Stimulated activated CD8-positive, alpha-beta memory T cell treated with anti-CD3 and anti-CD28 coated beads, Interleukin-12 subunit alpha, Interleukin-12 subunit beta, amount 100 ng/mL, for 24 hours (primary cell): ENCODE data around the gene PPP6R1.

Source experiments
- DNase-seq: peaks from one replicate; pipeline ENCODE4 v3.0.0-alpha.2; 2020; ENCODE audit errors: extremely low read depth

Gene PPP6R1

GRCh38 chr19:55258828-55259539, at the start of gene PPP6R1:
Gene PPP6R1, minus strand, starts transcription at chr19:55259017. Its CDS starts 11,914 bp downstream, at chr19:55247103.
- DNase-seq: peak; percentile 93

DNA sequence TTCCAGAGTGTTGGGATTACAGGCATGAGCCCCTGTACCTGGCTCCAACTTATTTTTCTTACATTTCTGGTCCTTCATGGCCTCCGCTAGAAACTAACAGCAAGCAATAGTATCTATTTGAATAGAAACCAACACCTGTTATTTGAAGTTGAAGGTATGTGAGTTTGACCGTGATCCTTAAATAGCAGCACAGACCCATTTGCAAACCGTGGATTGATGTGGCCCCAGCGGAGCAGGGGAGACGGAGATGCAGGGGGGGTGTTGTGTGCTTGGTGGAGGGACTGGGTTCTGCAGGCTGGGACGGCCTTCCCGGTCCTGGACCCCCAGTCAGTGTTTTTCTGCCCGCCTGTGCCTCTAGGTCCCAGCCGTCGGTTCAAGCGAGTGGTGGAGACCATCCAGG, 49.5 kb upstream of the PPP6R1 start:
- no peak for DNase-seq

DNA sequence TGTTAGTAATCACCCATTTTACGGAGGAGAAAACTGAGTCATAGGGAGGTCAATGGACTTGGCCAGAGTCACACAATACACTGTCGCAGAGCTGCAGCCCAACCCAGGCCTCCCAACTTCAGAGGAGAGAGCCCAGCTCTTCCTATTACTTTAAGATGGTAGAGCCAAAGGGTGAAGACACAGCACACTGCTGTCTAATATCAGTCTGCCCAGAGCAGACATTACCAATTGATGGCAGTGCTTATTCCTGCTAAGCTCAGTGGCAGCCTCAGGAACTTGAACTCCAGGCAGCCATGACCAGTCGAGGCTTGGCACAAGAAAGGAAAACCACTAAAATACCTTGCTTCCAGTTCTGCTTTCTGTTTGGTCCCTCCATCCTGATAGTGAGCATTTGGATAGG, 47.9 kb upstream of the PPP6R1 start:
- DNase-seq: no peak

DNA sequence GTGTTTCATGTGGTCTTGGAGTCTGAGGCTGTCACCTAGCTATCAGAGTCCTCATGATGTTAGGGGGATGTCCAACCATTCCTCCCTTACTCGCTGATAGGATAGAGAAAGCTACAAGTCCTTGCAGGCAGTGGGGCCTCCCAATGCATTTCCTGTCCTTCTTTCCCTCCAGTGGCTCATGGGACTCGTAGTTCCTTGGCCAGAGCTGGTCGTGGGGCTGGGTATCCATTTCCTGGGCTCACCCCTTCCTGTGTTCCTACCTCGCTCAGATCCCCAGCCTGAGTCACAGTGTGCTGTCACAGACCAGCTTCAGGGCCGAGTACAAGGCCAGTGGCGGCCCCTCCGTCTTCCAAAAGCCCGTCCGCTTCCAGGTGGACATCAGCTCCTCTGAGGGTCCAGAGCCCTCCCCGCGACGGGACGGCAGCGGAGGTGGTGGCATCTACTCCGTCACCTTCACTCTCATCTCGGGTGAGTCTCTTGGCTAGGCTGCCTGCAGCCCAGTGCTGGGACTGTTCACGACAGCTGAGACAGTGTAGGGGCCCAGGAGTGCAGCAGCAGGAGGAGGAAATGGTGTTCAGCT, 47.3 kb upstream of the PPP6R1 start:
- no peak for DNase-seq

GRCh38 chr19:55305491-55305890, 46.7 kb upstream of the PPP6R1 start:
- peak; percentile 19 for DNase-seq

DNA sequence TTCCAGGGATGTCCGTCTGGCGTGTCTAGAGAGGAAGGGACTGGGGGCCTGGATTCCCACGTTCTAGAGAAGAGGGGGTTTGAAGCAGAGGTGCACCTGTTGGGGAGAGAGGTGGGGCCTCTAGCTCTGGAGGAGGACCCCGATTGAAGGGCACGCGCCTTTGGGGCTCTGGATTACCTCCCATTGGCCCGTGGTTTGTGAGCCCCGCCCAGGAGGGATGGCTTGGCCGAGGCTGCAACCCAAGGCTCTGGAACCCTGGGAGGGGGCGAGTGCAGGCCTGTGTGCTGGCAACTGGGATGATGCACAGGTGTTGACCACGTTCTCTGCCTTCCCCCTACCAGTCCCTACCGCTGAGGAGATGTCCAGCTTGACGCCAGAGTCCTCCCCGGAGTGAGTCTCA, 46.2 kb upstream of the PPP6R1 start:
- no peak for DNase-seq

GRCh38 chr19:55304279-55304978, 45.6 kb upstream of the PPP6R1 start:
- DNase-seq: no peak

DNA sequence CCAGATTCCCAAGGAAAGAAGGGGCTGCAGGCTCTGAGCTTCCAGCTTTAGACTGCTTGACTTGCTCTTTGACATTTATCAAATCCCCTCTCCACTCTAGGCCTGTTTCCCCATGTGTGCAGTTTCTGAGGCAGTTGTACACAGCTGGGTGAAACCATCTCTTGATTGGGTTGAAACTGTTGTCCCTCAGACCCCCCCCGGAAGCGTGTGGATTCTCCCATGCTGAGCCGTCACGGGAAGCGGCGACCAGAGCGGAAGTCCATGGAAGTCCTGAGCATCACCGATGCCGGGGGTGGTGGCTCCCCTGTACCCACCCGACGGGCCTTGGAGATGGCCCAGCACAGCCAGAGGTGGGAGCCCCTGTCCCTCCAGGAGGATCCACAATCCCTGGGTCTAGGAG, 44.7 kb upstream of the PPP6R1 start:
- DNase-seq: no peak

DNA sequence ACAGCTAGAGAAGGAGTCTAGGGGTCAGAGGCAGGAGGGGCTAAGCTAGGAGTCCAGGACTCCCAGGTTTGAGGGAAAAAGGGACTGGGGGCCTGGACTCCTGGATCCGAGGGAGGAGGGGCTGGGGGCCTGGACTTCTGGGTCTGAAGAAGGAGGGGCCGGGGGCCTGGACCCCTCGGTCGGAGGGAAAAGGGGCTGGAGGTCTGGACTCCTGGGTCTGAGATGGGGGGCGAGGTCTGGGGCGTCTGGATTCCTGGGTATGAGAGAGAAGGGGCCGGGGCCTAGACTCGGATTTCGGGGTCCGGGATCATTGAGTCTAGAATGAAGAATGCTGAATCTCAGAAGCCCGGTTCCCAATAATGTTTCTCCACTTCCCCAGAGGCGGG, 43.5 kb upstream of the PPP6R1 start:
- DNase-seq: no peak

DNA sequence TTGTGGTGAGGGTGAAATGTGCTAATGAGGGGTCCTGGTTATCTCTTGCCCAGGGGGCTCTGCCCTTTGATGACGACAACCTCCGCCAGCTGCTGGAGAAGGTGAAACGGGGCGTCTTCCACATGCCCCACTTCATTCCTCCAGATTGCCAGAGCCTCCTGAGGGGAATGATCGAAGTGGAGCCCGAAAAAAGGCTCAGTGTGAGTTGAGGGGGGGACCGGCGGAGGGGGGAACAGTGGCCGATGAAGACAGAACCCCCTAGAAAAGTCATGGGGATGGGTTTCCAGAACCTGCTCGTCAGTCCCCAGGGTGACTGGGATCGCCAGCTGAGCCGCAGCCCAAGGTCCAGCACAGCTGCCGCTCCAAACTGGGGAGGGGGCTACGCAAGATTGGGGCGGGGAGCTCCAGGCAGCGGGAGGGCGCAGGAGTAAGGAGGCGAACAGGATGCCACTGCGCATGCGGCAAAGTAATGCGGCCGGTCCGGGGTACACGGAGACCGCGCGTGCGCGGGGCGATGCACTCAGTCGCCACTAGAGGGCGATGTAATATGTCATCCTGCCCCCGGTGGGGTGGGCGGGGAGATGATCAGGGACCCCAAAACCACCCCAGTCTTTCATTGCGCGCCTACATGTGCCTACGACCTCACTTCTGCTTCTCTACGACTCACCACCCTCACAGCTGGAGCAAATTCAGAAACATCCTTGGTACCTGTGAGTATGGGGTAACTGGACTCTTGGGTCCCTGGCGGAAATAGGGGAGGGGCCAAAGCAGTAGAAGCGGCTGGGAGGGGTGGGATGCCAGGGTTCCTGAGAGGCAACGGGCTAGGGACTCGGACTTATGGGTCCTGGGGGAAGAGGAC, 42.9 kb upstream of the PPP6R1 start:
- peak; percentile 90 for DNase-seq

GRCh38 chr19:55300886-55301458, 42.2 kb upstream of the PPP6R1 start:
- DNase-seq: no peak

GRCh38 chr19:55299991-55300390, 41.2 kb upstream of the PPP6R1 start:
- no peak for DNase-seq

- DNase-seq: no peak
Measured at GRCh38 chr19:55297267-55297666, 38.5 kb upstream of the PPP6R1 start.

DNA sequence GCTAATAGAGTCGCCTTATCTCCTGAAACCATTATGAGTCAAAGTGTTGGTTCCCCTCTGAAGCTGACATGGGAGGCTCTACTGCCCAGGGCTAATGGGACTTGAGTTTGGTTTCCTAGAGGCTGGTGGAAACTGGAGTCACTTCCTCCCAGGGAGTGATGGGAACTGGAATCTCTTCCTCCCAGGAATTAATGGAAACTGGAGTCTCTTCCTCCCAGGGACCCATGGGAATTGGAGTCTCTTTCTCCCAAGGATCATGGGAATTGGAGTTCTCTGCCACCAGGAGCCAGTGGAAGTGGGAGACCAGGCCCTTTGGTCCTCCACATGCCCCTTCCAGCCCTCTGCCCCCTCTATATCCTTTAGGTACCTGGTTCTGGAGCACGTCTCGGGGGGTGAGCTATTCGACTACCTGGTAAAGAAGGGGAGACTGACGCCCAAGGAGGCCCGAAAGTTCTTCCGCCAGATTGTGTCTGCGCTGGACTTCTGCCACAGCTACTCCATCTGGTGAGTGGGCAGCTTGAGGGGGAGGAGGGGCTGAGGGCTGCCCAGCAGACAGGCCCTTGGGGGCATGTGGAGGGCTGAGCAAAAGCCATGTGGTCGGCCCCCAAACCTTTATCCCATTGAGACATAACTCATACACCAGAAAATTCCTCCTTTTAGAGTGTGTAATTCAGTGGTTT, 30.4 kb upstream of the PPP6R1 start:
- no peak for DNase-seq

- DNase-seq: no peak
Measured at GRCh38 chr19:55287361-55288079, 28.7 kb upstream of the PPP6R1 start.

DNA sequence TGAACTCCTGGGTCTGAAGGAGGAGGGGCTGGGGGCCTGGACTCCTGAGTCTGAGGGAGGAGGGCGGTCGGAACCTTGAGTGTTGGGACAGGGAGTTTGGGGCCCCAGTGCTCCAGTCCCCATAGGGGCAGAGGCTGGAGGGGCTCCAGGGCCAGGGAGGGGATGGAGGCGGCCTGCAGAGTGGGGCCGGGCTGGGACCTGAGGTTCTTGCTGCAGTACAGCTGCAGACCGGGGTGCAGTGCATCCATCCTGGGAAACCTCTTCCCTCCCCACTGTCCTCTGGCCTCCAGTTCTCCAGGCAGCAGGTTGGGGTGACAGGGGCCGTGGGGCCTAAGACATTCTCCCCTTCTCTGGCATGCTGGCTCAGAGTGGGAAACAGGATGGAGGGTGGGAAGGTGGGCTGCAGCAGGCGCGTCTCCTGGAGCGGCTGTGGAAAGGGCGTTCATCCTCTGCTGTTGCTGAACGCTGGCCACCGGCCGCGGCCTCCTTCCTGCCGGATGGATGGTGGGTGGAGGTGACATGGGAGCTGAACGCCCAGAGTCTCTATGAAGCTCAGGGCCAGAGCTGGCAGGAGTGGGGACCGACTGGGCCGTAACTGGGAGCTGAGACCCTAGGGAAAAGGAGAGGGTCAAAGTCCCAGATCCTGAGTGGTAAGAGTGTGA, 26.5 kb upstream of the PPP6R1 start:
- DNase-seq: no peak

DNA sequence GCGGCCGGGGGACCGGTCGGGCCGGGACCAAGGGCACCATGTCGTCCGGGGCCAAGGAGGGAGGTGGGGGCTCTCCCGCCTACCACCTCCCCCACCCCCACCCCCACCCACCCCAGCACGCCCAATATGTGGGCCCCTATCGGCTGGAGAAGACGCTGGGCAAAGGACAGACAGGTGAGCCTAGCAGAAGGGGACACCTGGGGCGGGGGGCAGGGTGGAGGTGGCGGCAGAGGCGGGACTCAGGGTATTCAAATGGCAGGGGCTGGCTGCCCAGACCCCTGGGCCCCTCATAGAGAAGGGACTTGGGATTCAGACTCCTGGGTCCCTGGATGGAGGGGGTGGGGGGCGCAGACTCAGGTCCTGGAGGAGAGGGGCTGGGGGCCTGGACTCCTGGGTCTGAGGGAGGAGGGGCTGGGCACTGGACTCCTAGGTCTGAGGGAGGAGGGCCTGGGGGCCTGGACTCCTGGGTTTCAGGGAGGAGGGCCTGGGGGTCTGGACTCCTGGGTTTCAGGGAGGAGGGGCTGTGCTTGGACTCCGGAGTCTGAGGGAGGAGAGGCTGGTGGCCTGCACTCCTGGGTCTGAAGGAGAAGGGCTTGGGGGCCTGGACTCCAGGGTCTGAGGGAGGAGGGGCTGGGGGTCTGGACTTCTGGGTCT, 25.7 kb upstream of the PPP6R1 start:
- DNase-seq: no peak

GRCh38 chr19:55283548-55284377, 24.9 kb upstream of the PPP6R1 start, which contains the start of gene BRSK1:
Gene BRSK1, plus strand, starts transcription at chr19:55283997. Its CDS starts 446 bp downstream, at chr19:55284443.
- DNase-seq: no peak
